ENCODE results near the gene ATP5MC3.

The ATP5MC3 gene

GRCh38 chr2:175143191-175143590 lies 38.3 kb downstream of the ATP5MC3 start:
- DNase-seq (ENCODE audit: low read depth) = no peak
- H3K4me3 ChIP-seq (ENCODE audit: low read depth, low read length) = no peak overlapping the region
- no peak for TF ChIP-seq MYC (IDR thresholded peaks at IDR 0.05; ENCODE audit: low read depth, low read length)

GRCh38 chr2:175140332-175140731 lies 41.2 kb downstream of the ATP5MC3 start:
- H3K4me3 ChIP-seq (ENCODE audit: low read depth, low read length) = no peak overlapping the region
- no peak for DNase-seq (ENCODE audit: low read depth)
- TF ChIP-seq CTCF (IDR thresholded peaks at IDR 0.05; ENCODE audit: low read depth, low read length) = no peak
- TF ChIP-seq MYC (IDR thresholded peaks at IDR 0.05; ENCODE audit: low read depth, low read length) = no peak
- TF ChIP-seq POLR2A (IDR thresholded peaks at IDR 0.05; ENCODE audit: extremely low read depth, insufficient read length) = no peak
- TF ChIP-seq MAX (IDR thresholded peaks at IDR 0.05; ENCODE audit: low read depth, low read length) = no peak

- no peak for TF ChIP-seq CTCF (IDR thresholded peaks at IDR 0.05; ENCODE audit: low read depth, low read length)
- no peak for TF ChIP-seq MYC (IDR thresholded peaks at IDR 0.05; ENCODE audit: low read depth, low read length)
- TF ChIP-seq POLR2A (IDR thresholded peaks at IDR 0.05; ENCODE audit: extremely low read depth, insufficient read length) = no peak
- TF ChIP-seq MAX (IDR thresholded peaks at IDR 0.05; ENCODE audit: low read depth, low read length) = no peak
- H3K4me3 ChIP-seq (ENCODE audit: low read depth, low read length) = no peak overlapping the region
Measured at GRCh38 chr2:175137793-175138192, 43.7 kb downstream of the ATP5MC3 start.

GRCh38 chr2:175136334-175137215 lies 44.9 kb downstream of the ATP5MC3 start:
- TF ChIP-seq MYC (IDR thresholded peaks at IDR 0.05; ENCODE audit: low read depth, low read length) = no peak
- TF ChIP-seq CTCF (IDR thresholded peaks at IDR 0.05; ENCODE audit: low read depth, low read length) = no peak
- no peak for TF ChIP-seq MAX (IDR thresholded peaks at IDR 0.05; ENCODE audit: low read depth, low read length)
- TF ChIP-seq POLR2A (IDR thresholded peaks at IDR 0.05; ENCODE audit: extremely low read depth, insufficient read length) = no peak

More at GRCh38 chr2:175137793-175138192, 43.7 kb downstream of the ATP5MC3 start:
- no peak for DNase-seq (ENCODE audit: low read depth)

GRCh38 chr2:175135862-175136261 lies 45.6 kb downstream of the ATP5MC3 start:
- no peak for DNase-seq (ENCODE audit: low read depth)
- TF ChIP-seq POLR2A (IDR thresholded peaks at IDR 0.05; ENCODE audit: extremely low read depth, insufficient read length) (no peak), MAX (IDR thresholded peaks at IDR 0.05; ENCODE audit: low read depth, low read length) (no peak), MYC (IDR thresholded peaks at IDR 0.05; ENCODE audit: low read depth, low read length) (no peak), CTCF (IDR thresholded peaks at IDR 0.05; ENCODE audit: low read depth, low read length) (no peak)
- no peak overlapping the region for H3K4me3 ChIP-seq (ENCODE audit: low read depth, low read length)

More at GRCh38 chr2:175136334-175137215, 44.9 kb downstream of the ATP5MC3 start:
- H3K4me3 ChIP-seq (ENCODE audit: low read depth, low read length) = no peak overlapping the region
- no peak for DNase-seq (ENCODE audit: low read depth)

- no peak for TF ChIP-seq MYC (IDR thresholded peaks at IDR 0.05; ENCODE audit: low read depth, low read length)
- no peak for TF ChIP-seq CTCF (IDR thresholded peaks at IDR 0.05; ENCODE audit: low read depth, low read length)
- TF ChIP-seq MAX (IDR thresholded peaks at IDR 0.05; ENCODE audit: low read depth, low read length) = no peak
- no peak for TF ChIP-seq POLR2A (IDR thresholded peaks at IDR 0.05; ENCODE audit: extremely low read depth, insufficient read length)
Measured at GRCh38 chr2:175135177-175135576, 46.3 kb downstream of the ATP5MC3 start.

More at GRCh38 chr2:175135177-175135576, 46.3 kb downstream of the ATP5MC3 start:
- no peak for DNase-seq (ENCODE audit: low read depth)
- H3K4me3 ChIP-seq (ENCODE audit: low read depth, low read length) = no peak overlapping the region

Data from NB4 (cell line).